A673 (cell line): ENCODE measurements around the gene NKX6-2.
A peak's percentile ranks its signal among the peaks of the same experiment; 100 is the strongest.

Source experiments
- EZH2 ChIP-seq: fragments of 200-600 bp; sonication (generic); IDR thresholded peaks from 2 replicates; pipeline ENCODE4 v1.6.1; 2017; ENCODE audit warnings: borderline replicate concordance, low read depth, mild to moderate bottlenecking, mixed read lengths, antibody characterized with exemption, low read length; ENCODE audit not compliant: poor library complexity, severe bottlenecking
- TF ChIP-seq, protein P1 (sequence below): fragments of 300-800, 200-600 bp; sonication (generic); conservative IDR thresholded peaks from 2 replicates; pipeline ENCODE4 v1.5.1; 2017; ENCODE audit warnings: low read depth, mild to moderate bottlenecking, antibody characterized with exemption, low read length, moderate library complexity, mixed read lengths

DNA sequence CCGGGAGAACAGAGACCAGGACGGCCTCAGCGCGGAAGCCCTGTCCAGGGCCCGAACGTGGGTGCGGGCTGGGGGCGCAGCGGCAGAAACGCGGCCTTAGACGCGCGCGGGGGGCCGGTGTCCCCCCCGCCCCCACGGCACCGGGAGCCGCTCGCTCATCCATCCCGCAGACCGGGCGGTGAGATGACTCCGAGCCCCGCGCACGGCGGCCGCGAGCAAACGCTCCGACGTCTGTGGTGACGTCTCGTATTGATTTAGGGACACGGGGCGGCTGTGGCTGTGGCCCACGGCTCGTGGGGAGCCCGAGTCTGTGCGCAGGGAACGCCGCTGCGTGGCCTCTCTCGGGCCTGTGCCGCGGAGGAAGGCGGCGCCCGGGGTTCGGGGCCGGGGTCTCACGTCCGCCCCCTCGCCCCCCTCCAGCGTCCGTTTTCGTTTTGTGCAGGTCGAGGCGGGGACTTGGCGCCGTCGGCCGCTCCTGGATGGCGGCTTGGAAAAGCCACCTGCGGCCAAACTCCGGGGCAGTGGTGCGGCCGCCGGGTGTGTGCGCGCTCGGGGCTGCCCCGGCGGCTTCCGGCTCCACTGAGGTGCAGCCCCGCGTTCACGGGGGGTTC lies 1.0 kb upstream of the NKX6-2 start:
- TF ChIP-seq, protein P1, sequence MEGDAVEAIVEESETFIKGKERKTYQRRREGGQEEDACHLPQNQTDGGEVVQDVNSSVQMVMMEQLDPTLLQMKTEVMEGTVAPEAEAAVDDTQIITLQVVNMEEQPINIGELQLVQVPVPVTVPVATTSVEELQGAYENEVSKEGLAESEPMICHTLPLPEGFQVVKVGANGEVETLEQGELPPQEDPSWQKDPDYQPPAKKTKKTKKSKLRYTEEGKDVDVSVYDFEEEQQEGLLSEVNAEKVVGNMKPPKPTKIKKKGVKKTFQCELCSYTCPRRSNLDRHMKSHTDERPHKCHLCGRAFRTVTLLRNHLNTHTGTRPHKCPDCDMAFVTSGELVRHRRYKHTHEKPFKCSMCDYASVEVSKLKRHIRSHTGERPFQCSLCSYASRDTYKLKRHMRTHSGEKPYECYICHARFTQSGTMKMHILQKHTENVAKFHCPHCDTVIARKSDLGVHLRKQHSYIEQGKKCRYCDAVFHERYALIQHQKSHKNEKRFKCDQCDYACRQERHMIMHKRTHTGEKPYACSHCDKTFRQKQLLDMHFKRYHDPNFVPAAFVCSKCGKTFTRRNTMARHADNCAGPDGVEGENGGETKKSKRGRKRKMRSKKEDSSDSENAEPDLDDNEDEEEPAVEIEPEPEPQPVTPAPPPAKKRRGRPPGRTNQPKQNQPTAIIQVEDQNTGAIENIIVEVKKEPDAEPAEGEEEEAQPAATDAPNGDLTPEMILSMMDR, result no peak
- TF ChIP-seq EZH2, result peak; percentile 99
